ENCODE measurements around the gene KCNAB1. TPM values are rescaled to one million over a fixed set of nuclear protein-coding genes. Genes with fewer than 3 reads are reported as not detected.

Gene KCNAB1
- total and polyA plus RNA-seq, 2 donors (not counting 1 experiment from before 2014, with no cell fraction given): not detected

GRCh38 chr3:156183396-156183795, 63.0 kb downstream of the KCNAB1 start:
- TF ChIP-seq CTCF (IDR thresholded peaks at IDR 0.05): no peak
- TF ChIP-seq EZH2 (IDR thresholded peaks at IDR 0.05; ENCODE audit: borderline replicate concordance, insufficient read depth, low read depth, low read length, poor library complexity, severe bottlenecking): no peak
- ChIA-PET POLR2A (no interaction called here), CTCF (no interaction called here)
- H3K4me1 ChIP-seq (ENCODE audit: control insufficient read depth in 2 of 2, insufficient read depth in 2 of 2, low read length in 2 of 2): no peaks in the 10 kb centered on the region
- H4K20me1 ChIP-seq (ENCODE audit: control insufficient read depth, insufficient read depth, low read length, poor library complexity, severe bottlenecking): no peaks in the 10 kb centered on the region
- no peak overlapping the region for H3K4me3 ChIP-seq (ENCODE audit: control extremely low read depth in 1 of 5, extremely low read depth in 1 of 5, insufficient read depth in 1 of 5, low read depth in 2 of 5, low read length in 4 of 5)
- no peaks in the 10 kb centered on the region for H3K79me2 ChIP-seq (ENCODE audit: control insufficient read depth, insufficient read depth, low read length)
- Mint-ChIP-seq H3K9me3 (ENCODE audit: insufficient read depth) (no peaks in the 10 kb centered on the region), H3K4me1 (no peaks in the 10 kb centered on the region), H3K27ac (no peak overlapping the region), H3K27me3 (peaks cover 10% of the 10 kb centered on the region), H3K4me3 (no peak overlapping the region)
- H3K27me3 ChIP-seq (replicated peaks in 1 of 4; ENCODE audit: control extremely low read depth in 1 of 4, control insufficient read depth in 3 of 4, insufficient read depth in 4 of 4, low read length in 3 of 4): no peaks in the 10 kb centered on the region
- WGBS (ENCODE audit: insufficient coverage): 60% methylated on average over 1 of the region's 1 CpG
- H3K4me2 ChIP-seq (replicated peaks; ENCODE audit: low read depth, low read length, poor library complexity, severe bottlenecking): no peak overlapping the region
- no peak overlapping the region for H3K9ac ChIP-seq (ENCODE audit: low read length)
- no peak overlapping the region for H3K27ac ChIP-seq (ENCODE audit: low read length in 2 of 2)
- intact Hi-C loops (cut with micrococcal nuclease): no loop called here
- no peak overlapping the region for H2AFZ ChIP-seq (ENCODE audit: insufficient read depth, low read depth, low read length, poor library complexity, severe bottlenecking)
- ATAC-seq (ENCODE audit: low read depth): no peak
- DNase-seq: no peak
- no peaks in the 10 kb centered on the region for H3K9me3 ChIP-seq (ENCODE audit: control extremely low read depth in 1 of 3, control insufficient read depth in 2 of 3, insufficient read depth in 1 of 3, low read length in 2 of 3)
- H3K36me3 ChIP-seq (replicated peaks in 1 of 2; ENCODE audit: control extremely low read depth in 1 of 2, control insufficient read depth in 1 of 2, extremely low read depth in 1 of 2, insufficient read depth in 2 of 2, low read length in 1 of 2): no peaks in the 10 kb centered on the region

GRCh38 chr3:156184156-156184555, 63.8 kb downstream of the KCNAB1 start:
- POLR2A ChIA-PET: no interaction called here
- H3K9ac ChIP-seq (ENCODE audit: low read length): no peak overlapping the region
- intact Hi-C loops (cut with micrococcal nuclease): no loop called here
- H4K20me1 ChIP-seq (ENCODE audit: control insufficient read depth, insufficient read depth, low read length, poor library complexity, severe bottlenecking): no peaks in the 10 kb centered on the region
- no peak overlapping the region for H2AFZ ChIP-seq (ENCODE audit: insufficient read depth, low read depth, low read length, poor library complexity, severe bottlenecking)
- Mint-ChIP-seq H3K9me3 (ENCODE audit: insufficient read depth) (no peaks in the 10 kb centered on the region), H3K4me3 (no peak overlapping the region), H3K4me1 (no peaks in the 10 kb centered on the region), H3K27ac (no peak overlapping the region), H3K27me3 (peaks cover 10% of the 10 kb centered on the region)
- DNase-seq (no peak), ATAC-seq (ENCODE audit: low read depth) (no peak)
- H3K9me3 ChIP-seq (ENCODE audit: control extremely low read depth in 1 of 3, control insufficient read depth in 2 of 3, insufficient read depth in 1 of 3, low read length in 2 of 3): no peaks in the 10 kb centered on the region
- H3K4me2 ChIP-seq (replicated peaks; ENCODE audit: low read depth, low read length, poor library complexity, severe bottlenecking): no peak overlapping the region
- H3K4me1 ChIP-seq (ENCODE audit: control insufficient read depth in 2 of 2, insufficient read depth in 2 of 2, low read length in 2 of 2): no peaks in the 10 kb centered on the region
- H3K79me2 ChIP-seq (ENCODE audit: control insufficient read depth, insufficient read depth, low read length): no peaks in the 10 kb centered on the region
- CTCF ChIA-PET: no interaction called here
- WGBS (ENCODE audit: insufficient coverage): no CpG with 5 or more reads among the region's 1 CpG
- no peak for TF ChIP-seq CTCF (IDR thresholded peaks at IDR 0.05)
- TF ChIP-seq EZH2 (IDR thresholded peaks at IDR 0.05; ENCODE audit: borderline replicate concordance, insufficient read depth, low read depth, low read length, poor library complexity, severe bottlenecking): no peak
- H3K4me3 ChIP-seq (ENCODE audit: control extremely low read depth in 1 of 5, extremely low read depth in 1 of 5, insufficient read depth in 1 of 5, low read depth in 2 of 5, low read length in 4 of 5): no peak overlapping the region
- H3K27ac ChIP-seq (ENCODE audit: low read length in 2 of 2): no peak overlapping the region
- no peaks in the 10 kb centered on the region for H3K36me3 ChIP-seq (replicated peaks in 1 of 2; ENCODE audit: control extremely low read depth in 1 of 2, control insufficient read depth in 1 of 2, extremely low read depth in 1 of 2, insufficient read depth in 2 of 2, low read length in 1 of 2)
- H3K27me3 ChIP-seq (replicated peaks in 1 of 4; ENCODE audit: control extremely low read depth in 1 of 4, control insufficient read depth in 3 of 4, insufficient read depth in 4 of 4, low read length in 3 of 4): no peaks in the 10 kb centered on the region

Measured in B cell (primary cell).